ENCODE data around the gene ESF1. TPM values are rescaled to one million over a fixed set of nuclear protein-coding genes. Genes with fewer than 3 reads are reported as not detected.

ESF1 gene
- total RNA-seq, 1 experiment from 2014 or later = 36.9 TPM

DNA sequence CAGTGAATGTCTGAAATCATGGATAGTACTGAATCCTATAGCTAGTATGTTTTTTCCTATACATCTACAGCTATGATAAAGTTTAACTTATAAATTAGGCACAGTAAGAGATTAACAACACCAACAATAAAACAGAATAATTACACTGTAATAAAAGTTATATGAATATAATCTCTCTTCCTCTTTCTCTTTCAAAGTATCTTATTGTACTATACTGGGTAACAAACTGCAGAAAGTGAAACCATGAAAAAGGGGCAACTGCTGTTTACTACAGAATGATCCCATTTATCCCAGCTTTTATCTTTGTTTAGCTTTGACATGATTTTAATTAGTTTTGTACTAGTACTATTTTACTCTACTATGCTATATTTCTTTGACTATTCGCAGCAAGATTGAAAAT lies 25.8 kb downstream of the ESF1 start:
- no peak overlapping the region for H3K14ac ChIP-seq (ENCODE audit: insufficient read depth, low read length)
- no peak overlapping the region for H2AFZ ChIP-seq (ENCODE audit: low read length)
- H3K9ac ChIP-seq (ENCODE audit: extremely low read depth, insufficient read length, low read length) = no peak overlapping the region
- H3T11ph ChIP-seq (ENCODE audit: low read length) = no peak overlapping the region
- no peak overlapping the region for H3K18ac ChIP-seq (ENCODE audit: insufficient read length, low read depth, low read length)
- H2AK5ac ChIP-seq (ENCODE audit: insufficient read length, low read length) = no peak overlapping the region
- no peaks in the 10 kb centered on the region for H3K79me2 ChIP-seq (ENCODE audit: insufficient read depth, low read length)
- H3K23ac ChIP-seq (ENCODE audit: insufficient read length, low read depth, low read length) = no peak overlapping the region
- no peak overlapping the region for H2BK120ac ChIP-seq (ENCODE audit: low read depth, low read length, poor library complexity, severe bottlenecking)
- DNase-seq = no peak
- H3K4ac ChIP-seq (ENCODE audit: low read depth, low read length) = no peak overlapping the region
- no peak overlapping the region for H4K91ac ChIP-seq (ENCODE audit: insufficient read length, low read depth, low read length)
- no peaks in the 10 kb centered on the region for H4K20me1 ChIP-seq (ENCODE audit: control insufficient read depth, insufficient read depth, insufficient read length)
- H4K8ac ChIP-seq (replicated peaks; ENCODE audit: insufficient read length, low read depth, low read length) = no peak overlapping the region
- Mint-ChIP-seq H3K9me3 (peaks cover 0 to 4% of the 10 kb centered on the region in 2 experiments; a peak in 1 of 5 replicates), H3K27ac (no peak overlapping the region), H3K4me3 (no peak overlapping the region), H3K27me3 (ENCODE audit: low read depth) (no peaks in the 10 kb centered on the region), H3K4me1 (no peaks in the 10 kb centered on the region), H3K36me3 (ENCODE audit: insufficient read depth in 1 of 3, low read depth in 3 of 3) (peaks cover 32 to 68% (median 38%) of the 10 kb centered on the region in 3 experiments)
- no peak overlapping the region for H2BK12ac ChIP-seq (ENCODE audit: insufficient read length, low read depth, low read length)
- H4K5ac ChIP-seq (ENCODE audit: insufficient read length, low read depth, low read length) = no peak overlapping the region
- no peak overlapping the region for H3K4me2 ChIP-seq (ENCODE audit: insufficient read depth, insufficient read length, low read length)
- H3K23me2 ChIP-seq (ENCODE audit: insufficient read length, low read depth, low read length, poor library complexity, severe bottlenecking) = no peaks in the 10 kb centered on the region
- no peaks in the 10 kb centered on the region for H3K27me3 ChIP-seq (ENCODE audit: insufficient read depth, low read length)
- H2BK20ac ChIP-seq (ENCODE audit: low read depth, low read length, poor library complexity, severe bottlenecking) = no peak overlapping the region
- WGBS (ENCODE audit: extremely low coverage, insufficient read length, low lambda C conversion rate) = no CpG with 5 or more reads among the region's 1 CpG
- H2BK15ac ChIP-seq (ENCODE audit: low read depth, low read length) = no peak overlapping the region
- H3K79me1 ChIP-seq (ENCODE audit: insufficient read depth, low read depth, low read length, poor library complexity, severe bottlenecking) = no peaks in the 10 kb centered on the region
- no peak overlapping the region for H3K27ac ChIP-seq (ENCODE audit: insufficient read length, low read depth, low read length)
- H3K4me1 ChIP-seq (ENCODE audit: insufficient read depth, low read length) = no peaks in the 10 kb centered on the region
- H3K56ac ChIP-seq (ENCODE audit: insufficient read length, low read depth, low read length) = no peak overlapping the region
- H3K9me3 ChIP-seq (ENCODE audit: control insufficient read depth, low read depth, low read length) = no peaks in the 10 kb centered on the region
- H2BK5ac ChIP-seq (ENCODE audit: insufficient read length, low read length) = no peak overlapping the region
- TF ChIP-seq, protein P1, sequence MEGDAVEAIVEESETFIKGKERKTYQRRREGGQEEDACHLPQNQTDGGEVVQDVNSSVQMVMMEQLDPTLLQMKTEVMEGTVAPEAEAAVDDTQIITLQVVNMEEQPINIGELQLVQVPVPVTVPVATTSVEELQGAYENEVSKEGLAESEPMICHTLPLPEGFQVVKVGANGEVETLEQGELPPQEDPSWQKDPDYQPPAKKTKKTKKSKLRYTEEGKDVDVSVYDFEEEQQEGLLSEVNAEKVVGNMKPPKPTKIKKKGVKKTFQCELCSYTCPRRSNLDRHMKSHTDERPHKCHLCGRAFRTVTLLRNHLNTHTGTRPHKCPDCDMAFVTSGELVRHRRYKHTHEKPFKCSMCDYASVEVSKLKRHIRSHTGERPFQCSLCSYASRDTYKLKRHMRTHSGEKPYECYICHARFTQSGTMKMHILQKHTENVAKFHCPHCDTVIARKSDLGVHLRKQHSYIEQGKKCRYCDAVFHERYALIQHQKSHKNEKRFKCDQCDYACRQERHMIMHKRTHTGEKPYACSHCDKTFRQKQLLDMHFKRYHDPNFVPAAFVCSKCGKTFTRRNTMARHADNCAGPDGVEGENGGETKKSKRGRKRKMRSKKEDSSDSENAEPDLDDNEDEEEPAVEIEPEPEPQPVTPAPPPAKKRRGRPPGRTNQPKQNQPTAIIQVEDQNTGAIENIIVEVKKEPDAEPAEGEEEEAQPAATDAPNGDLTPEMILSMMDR (conservative IDR thresholded peaks at IDR 0.05) = no peak

Data from H9 (cell line).